Hepatocyte (in vitro differentiated cells): ENCODE measurements around the gene ULBP2. TPM values are rescaled to one million over a fixed set of nuclear protein-coding genes. Genes with fewer than 3 reads are reported as not detected.
"Not testable (repeated sequence)": the region's sequence is repeated elsewhere in the genome, so short reads cannot be mapped to it uniquely, and the experiment has no call there.

ENCODE experiments used
- DNase-seq: peaks from one replicate; pipeline ENCODE4 v3.0.0-alpha.2; 2016; ENCODE audit warnings: low spot score
- H2AFZ ChIP-seq: fragments of 200-600 bp; sonication (generic); 2 replicates; pipeline ENCODE4 v1.6.0; 2016; ENCODE audit warnings: antibody characterized with exemption, mild to moderate bottlenecking
- H3K27ac ChIP-seq: fragments of 200-600 bp; sonication (generic); 2 replicates; pipeline ENCODE4 v1.5.1; 2016; ENCODE audit warnings: mild to moderate bottlenecking
- H3K27me3 ChIP-seq: fragments of 200-600 bp; sonication (generic); 2 replicates; pipeline ENCODE4 v1.6.1; 2016
- H3K36me3 ChIP-seq: fragments of 200-600 bp; sonication (generic); replicated peaks from 2 replicates; pipeline ENCODE4 v1.5.1; 2016; ENCODE audit warnings: low read depth; ENCODE audit not compliant: insufficient read depth
- H3K4me1 ChIP-seq: fragments of 200-600 bp; sonication (generic); 2 replicates; pipeline ENCODE4 v1.5.1; 2016; ENCODE audit warnings: mild to moderate bottlenecking, moderate library complexity; ENCODE audit not compliant: insufficient read depth
- H3K4me2 ChIP-seq: fragments of 200-600 bp; sonication (generic); 2 replicates; pipeline ENCODE4 v1.6.0; 2016
- H3K4me3 ChIP-seq: fragments of 200-600 bp; sonication (generic); 2 replicates; pipeline ENCODE4 v1.5.1; 2016; ENCODE audit warnings: mild to moderate bottlenecking
- H3K79me2 ChIP-seq: fragments of 200-600 bp; sonication (generic); 2 replicates; pipeline ENCODE4 v1.6.0; 2017; ENCODE audit warnings: mild to moderate bottlenecking
- H3K9me2 ChIP-seq: fragments of 200-600 bp; sonication (generic); replicated peaks from 2 replicates; pipeline ENCODE4 v1.6.0; 2017; ENCODE audit warnings: mild to moderate bottlenecking; ENCODE audit not compliant: insufficient read depth
- H3K9me3 ChIP-seq: fragments of 200-600 bp; sonication (generic); 2 replicates; pipeline ENCODE4 v1.5.1; 2016; ENCODE audit warnings: low read depth, mild to moderate bottlenecking
- H4K20me1 ChIP-seq: fragments of 200-600 bp; sonication (generic); 2 replicates; pipeline ENCODE4 v1.6.0; 2016; ENCODE audit warnings: mild to moderate bottlenecking; ENCODE audit not compliant: insufficient read depth, poor library complexity, severe bottlenecking
- CTCF ChIP-seq: fragments of 200-600 bp; sonication (generic); IDR thresholded peaks from 2 replicates; pipeline ENCODE4 v1.5.1; 2016; ENCODE audit warnings: antibody characterized with exemption, mild to moderate bottlenecking; ENCODE audit not compliant: poor library complexity
- EZH2 ChIP-seq: fragments of 200-600 bp; sonication (generic); IDR thresholded peaks from 2 replicates; pipeline ENCODE4 v1.6.1; 2016; ENCODE audit warnings: antibody characterized with exemption, mild to moderate bottlenecking, borderline replicate concordance
- EZH2phosphoT487 ChIP-seq: fragments of 200-600 bp; sonication (generic); IDR thresholded peaks from one replicate; pipeline ENCODE4 v1.6.1; 2018; ENCODE audit warnings: antibody characterized with exemption, mild to moderate bottlenecking, low read depth, moderate library complexity; ENCODE audit not compliant: unreplicated experiment, severe bottlenecking
- WGBS: methylation state at CpG from one replicate; pipeline ENCODE4 v1.1.6; 2016; ENCODE audit warnings: low lambda C conversion rate; ENCODE audit errors: missing lambda C conversion rate; 5-methylcytosine and 5-hydroxymethylcytosine counted together
- polyA plus RNA-seq: library from polyadenylated mRNA; unstranded; fragments of >200 nt; fragmentation: Nextera tagmentation; extraction: Ambion mirVana; gene quantifications from 2 replicates; pipeline ENCODE4 v1.2.1, GENCODE V29; 2016
- total RNA-seq: library from RNA; depleted of rRNA; stranded (reverse); fragments of >200 nt; gene quantifications from 2 replicates; pipeline ENCODE4 v1.2.3, GENCODE V29; 2014

ULBP2 gene
- total and polyA plus RNA-seq, 2 experiments from 2014 or later, result 0.10 to 0.15 TPM

DNA sequence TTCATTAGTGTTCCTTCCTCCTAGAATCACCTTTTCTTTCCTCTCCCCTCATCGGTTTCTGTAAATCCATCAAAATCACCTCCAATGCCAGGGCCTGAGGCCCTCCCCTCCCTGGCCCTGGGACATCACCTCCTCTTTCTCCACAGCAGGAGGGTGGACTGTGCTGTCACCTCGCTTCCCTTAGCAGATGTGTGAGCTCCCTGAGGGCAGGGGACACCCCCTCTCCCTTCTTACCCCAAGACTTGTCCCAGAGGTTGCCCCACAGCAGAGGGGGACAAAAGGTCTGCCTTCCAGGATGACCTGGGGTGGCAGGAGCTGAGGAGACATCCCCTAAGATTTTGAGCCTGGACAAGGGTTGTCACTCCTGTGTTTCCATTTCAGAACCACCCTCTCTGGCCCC lies 27.8 kb downstream of the ULBP2 start:
- no peaks in the 10 kb centered on the region for H3K9me2 ChIP-seq
- 57% methylated on average over 2 of the region's 2 CpGs for WGBS
- DNase-seq, result no peak

DNA sequence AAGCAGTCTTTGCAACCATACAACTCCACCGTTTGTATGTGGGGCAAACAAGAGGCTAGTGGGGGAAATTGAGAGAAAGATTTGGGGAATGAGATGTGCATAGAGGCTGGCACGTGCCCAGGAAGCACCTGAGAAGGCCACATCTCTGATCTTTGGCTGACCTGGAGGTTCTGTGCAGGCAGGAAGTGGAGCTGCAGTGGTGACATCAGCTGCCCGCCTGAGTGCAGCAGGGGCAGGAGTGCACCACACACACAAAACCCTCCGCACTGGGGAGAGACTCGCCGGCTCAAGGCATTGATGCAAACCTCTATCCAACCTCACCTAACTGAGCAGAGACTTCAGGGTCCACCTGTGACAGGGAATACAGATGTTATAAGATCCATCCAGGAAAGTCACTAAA lies 32.6 kb downstream of the ULBP2 start:
- peaks cover 88% of the 10 kb centered on the region for H3K27me3 ChIP-seq
- H3K9me3 ChIP-seq, H3K9me2 ChIP-seq, H3K4me3 ChIP-seq, H3K4me2 ChIP-seq, H2AFZ ChIP-seq, H3K36me3 ChIP-seq, H3K27ac ChIP-seq, DNase-seq, H3K79me2 ChIP-seq, H4K20me1 ChIP-seq, H3K4me1 ChIP-seq: not testable (repeated sequence)
- WGBS, result 51% methylated on average over 6 of the region's 6 CpGs

More for the DNA sequence above, 27.8 kb downstream of the ULBP2 start:
- Histone ChIP-seq H3K27ac (no peak overlapping the region), H3K4me2 (no peak overlapping the region), H3K9me3 (no peaks in the 10 kb centered on the region), H4K20me1 (no peaks in the 10 kb centered on the region), H3K79me2 (no peaks in the 10 kb centered on the region), H3K36me3 (no peaks in the 10 kb centered on the region), H3K4me1 (peaks cover under 1% of the 10 kb centered on the region), H3K4me3 (no peak overlapping the region), H2AFZ (no peak overlapping the region), H3K27me3 (peaks cover 90% of the 10 kb centered on the region)
- TF ChIP-seq EZH2 (no peak), EZH2phosphoT487 (no peak), CTCF (no peak)

GRCh38 chr6:149974825-149975224 lies 33.0 kb downstream of the ULBP2 start:
- Histone ChIP-seq H3K4me2 (no peak overlapping the region), H3K36me3 (no peaks in the 10 kb centered on the region), H3K4me3 (no peak overlapping the region), H3K27me3 (peaks cover 88% of the 10 kb centered on the region), H4K20me1 (no peaks in the 10 kb centered on the region), H3K4me1 (no peaks in the 10 kb centered on the region), H3K9me2 (no peaks in the 10 kb centered on the region), H3K27ac (no peak overlapping the region), H3K9me3 (no peaks in the 10 kb centered on the region), H2AFZ (no peak overlapping the region), H3K79me2 (no peaks in the 10 kb centered on the region)
- DNase-seq, result no peak
- TF ChIP-seq EZH2 (no peak), EZH2phosphoT487 (no peak), CTCF (no peak)
- 45% methylated on average over 3 of the region's 3 CpGs for WGBS

DNA sequence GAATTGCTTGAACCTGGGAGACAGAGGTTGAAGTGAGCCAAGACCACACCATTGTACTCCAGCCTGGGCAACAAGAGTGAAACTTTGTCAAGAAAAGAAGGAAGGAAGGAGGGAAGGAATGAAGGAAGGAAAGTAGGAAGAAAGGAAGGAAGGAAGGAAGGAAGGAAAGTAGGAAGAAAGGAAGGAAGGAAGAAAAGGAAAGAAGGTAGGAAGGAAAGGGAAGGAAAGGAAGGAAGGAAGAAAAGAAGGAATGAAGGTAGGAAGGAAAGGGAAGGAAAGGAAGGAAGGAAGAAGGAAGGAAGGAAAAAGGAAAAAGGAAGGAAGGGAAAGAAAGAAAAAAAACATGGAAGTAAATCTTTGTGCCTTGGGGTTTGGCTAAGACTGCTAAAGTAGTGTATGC lies 33.6 kb downstream of the ULBP2 start:
- no peak for TF ChIP-seq CTCF
- no peak for TF ChIP-seq EZH2phosphoT487
- no peak for TF ChIP-seq EZH2
- no peaks in the 10 kb centered on the region for H4K20me1 ChIP-seq
- no peak overlapping the region for H2AFZ ChIP-seq
- no peaks in the 10 kb centered on the region for H3K79me2 ChIP-seq
- no peaks in the 10 kb centered on the region for H3K9me3 ChIP-seq
- no peak overlapping the region for H3K27ac ChIP-seq
- H3K4me2 ChIP-seq, result no peak overlapping the region
- H3K27me3 ChIP-seq, result peaks cover 87% of the 10 kb centered on the region
- H3K4me1 ChIP-seq, result no peaks in the 10 kb centered on the region
- no peaks in the 10 kb centered on the region for H3K36me3 ChIP-seq
- no peaks in the 10 kb centered on the region for H3K9me2 ChIP-seq
- H3K4me3 ChIP-seq, result no peak overlapping the region
- DNase-seq, result no peak
